ENCODE results near the gene LMO7.
"Not testable (repeated sequence)": the region's sequence is repeated elsewhere in the genome, so short reads cannot be mapped to it uniquely, and the experiment has no call there.

Gene LMO7

GRCh38 chr13:75770592-75771011 lies 134.5 kb downstream of the LMO7 start:
- no peak for TF ChIP-seq CTCF (IDR thresholded peaks at IDR 0.05; ENCODE audit: low read depth, low read length, missing control alignments)
- no peak overlapping the region for H3K4me3 ChIP-seq (replicated peaks; ENCODE audit: low read depth, low read length)
- DNase-seq (ENCODE audit: extremely low read depth, low read depth) = no peak

GRCh38 chr13:75771226-75771625 lies 135.1 kb downstream of the LMO7 start:
- TF ChIP-seq CTCF (IDR thresholded peaks at IDR 0.05; ENCODE audit: low read depth, low read length, missing control alignments) = no peak
- no peak for DNase-seq (ENCODE audit: extremely low read depth, low read depth)
- no peak overlapping the region for H3K4me3 ChIP-seq (replicated peaks; ENCODE audit: low read depth, low read length)

- DNase-seq (ENCODE audit: extremely low read depth, low read depth) = no peak
- no peak overlapping the region for H3K4me3 ChIP-seq (replicated peaks; ENCODE audit: low read depth, low read length)
- no peak for TF ChIP-seq CTCF (IDR thresholded peaks at IDR 0.05; ENCODE audit: low read depth, low read length, missing control alignments)
These were observed 135.7 kb downstream of the LMO7 start for GRCh38 chr13:75771818-75772217.

GRCh38 chr13:75774176-75774575 lies 138.0 kb downstream of the LMO7 start:
- TF ChIP-seq CTCF (IDR thresholded peaks at IDR 0.05; ENCODE audit: low read depth, low read length, missing control alignments) = no peak
- H3K4me3 ChIP-seq (replicated peaks; ENCODE audit: low read depth, low read length) = no peak overlapping the region
- no peak for DNase-seq (ENCODE audit: extremely low read depth, low read depth)

- TF ChIP-seq CTCF (IDR thresholded peaks at IDR 0.05; ENCODE audit: low read depth, low read length, missing control alignments) = no peak
- no peak for DNase-seq (ENCODE audit: extremely low read depth, low read depth)
- no peak overlapping the region for H3K4me3 ChIP-seq (replicated peaks; ENCODE audit: low read depth, low read length)
These were observed 140.4 kb downstream of the LMO7 start for GRCh38 chr13:75776550-75776949.

GRCh38 chr13:75779393-75779792 lies 143.3 kb downstream of the LMO7 start:
- DNase-seq (ENCODE audit: extremely low read depth, low read depth) = no peak
- no peak for TF ChIP-seq CTCF (IDR thresholded peaks at IDR 0.05; ENCODE audit: low read depth, low read length, missing control alignments)
- no peak overlapping the region for H3K4me3 ChIP-seq (replicated peaks; ENCODE audit: low read depth, low read length)

- DNase-seq (ENCODE audit: extremely low read depth, low read depth); H3K4me3 ChIP-seq (replicated peaks; ENCODE audit: low read depth, low read length): not testable (repeated sequence)
These were observed 144.0 kb downstream of the LMO7 start for GRCh38 chr13:75780103-75780502.
